Mesenchymal stem cell (in vitro differentiated cells and primary cell): ENCODE measurements around the gene PRR16.
A peak's percentile ranks its signal among the peaks of the same experiment; 100 is the strongest.

Experiments used
- DNase-seq: peaks from one replicate; pipeline ENCODE4 v3.0.0-alpha.2; 2013
- H2AFZ ChIP-seq: one replicate; pipeline ENCODE4 v1.6.1; 2013; ENCODE audit warnings: low read depth, mild to moderate bottlenecking, control low read depth, inconsistent platforms, low read length, moderate library complexity
- H2AK5ac ChIP-seq: 2 replicates; pipeline ENCODE4 v1.6.1; 2013; ENCODE audit warnings: low read length, moderate library complexity, mild to moderate bottlenecking, inconsistent platforms; ENCODE audit not compliant: severe bottlenecking
- H2BK120ac ChIP-seq: one replicate; pipeline ENCODE4 v1.6.1; 2013; ENCODE audit warnings: low read depth, mild to moderate bottlenecking, inconsistent platforms, low read length, moderate library complexity
- H2BK12ac ChIP-seq, 2 experiments: one replicate each; pipeline ENCODE4 v1.6.1; 2013; ENCODE audit warnings: inconsistent platforms in 2 of 2, low read length in 2 of 2, mild to moderate bottlenecking in 2 of 2, moderate library complexity in 2 of 2, control low read depth in 1 of 2
- H2BK15ac ChIP-seq: one replicate; pipeline ENCODE4 v1.6.1; 2013; ENCODE audit warnings: mild to moderate bottlenecking, low read depth, inconsistent platforms; ENCODE audit not compliant: poor library complexity, severe bottlenecking
- H2BK5ac ChIP-seq: 2 replicates; pipeline ENCODE4 v1.6.1; 2013; ENCODE audit warnings: low read depth, mild to moderate bottlenecking, low read length, control low read depth, inconsistent platforms; ENCODE audit not compliant: poor library complexity, severe bottlenecking
- H3K14ac ChIP-seq, 2 experiments: one replicate each; pipeline ENCODE4 v1.6.1; 2013; ENCODE audit warnings: inconsistent platforms in 2 of 2, low read length in 2 of 2, control low read depth in 1 of 2, mild to moderate bottlenecking in 1 of 2, moderate library complexity in 1 of 2
- H3K18ac ChIP-seq, 2 experiments: one replicate each; pipeline ENCODE4 v1.6.1; 2013; ENCODE audit warnings: inconsistent platforms in 2 of 2, low read length in 2 of 2, control low read depth in 1 of 2, low read depth in 1 of 2, mild to moderate bottlenecking in 1 of 2
- H3K23ac ChIP-seq, 2 experiments: one replicate each; pipeline ENCODE4 v1.6.1; 2013; ENCODE audit warnings: inconsistent platforms in 2 of 2, low read length in 2 of 2, mild to moderate bottlenecking in 2 of 2, moderate library complexity in 2 of 2, control low read depth in 1 of 2
- H3K27ac ChIP-seq: 2 replicates; pipeline ENCODE4 v1.5.1; 2013; ENCODE audit warnings: mild to moderate bottlenecking, moderate library complexity, low read length, control low read depth, inconsistent platforms; ENCODE audit not compliant: poor library complexity, severe bottlenecking
- H3K27me3 ChIP-seq, 2 experiments: 2 replicates each; pipeline versions ENCODE4 v1.6.1 to v1.7.0; 2013; ENCODE audit warnings: low read length in 2 of 2, mild to moderate bottlenecking in 2 of 2, moderate library complexity in 2 of 2, control low read depth in 1 of 2, inconsistent platforms in 1 of 2; ENCODE audit not compliant: control insufficient read depth in 1 of 2, insufficient read depth in 1 of 2
- H3K36me3 ChIP-seq, 2 experiments: 2 replicates each; pipeline versions ENCODE4 v1.6.1 to v1.7.0; 2013; ENCODE audit warnings: low read length in 2 of 2, control low read depth in 1 of 2, inconsistent platforms in 1 of 2, low read depth in 1 of 2, mild to moderate bottlenecking in 1 of 2; ENCODE audit not compliant: insufficient read depth in 2 of 2, control insufficient read depth in 1 of 2
- H3K4ac ChIP-seq, 2 experiments: one replicate each; pipeline ENCODE4 v1.6.1; 2013; ENCODE audit warnings: inconsistent platforms in 2 of 2, low read length in 2 of 2, mild to moderate bottlenecking in 2 of 2, moderate library complexity in 2 of 2, control low read depth in 1 of 2, low read depth in 1 of 2
- H3K4me1 ChIP-seq: 2 replicates; pipeline ENCODE4 v1.6.1; 2013; ENCODE audit warnings: low read depth, low read length, control low read depth; ENCODE audit not compliant: control insufficient read depth, insufficient read depth
- H3K4me2 ChIP-seq: 2 replicates; pipeline ENCODE4 v1.6.1; 2013; ENCODE audit warnings: low read length, mild to moderate bottlenecking, inconsistent platforms; ENCODE audit not compliant: poor library complexity, severe bottlenecking
- H3K4me3 ChIP-seq, 2 experiments: 2 replicates each; pipeline versions ENCODE4 v1.5.1 to v1.7.0; 2013; ENCODE audit warnings: low read length in 2 of 2, mild to moderate bottlenecking in 2 of 2, control low read depth in 1 of 2, low read depth in 1 of 2; ENCODE audit not compliant: insufficient read depth in 1 of 2
- H3K79me1 ChIP-seq: replicated peaks from 2 replicates; pipeline ENCODE4 v1.6.1; 2013; ENCODE audit warnings: mild to moderate bottlenecking, control low read depth, low read length, inconsistent platforms; ENCODE audit not compliant: poor library complexity, severe bottlenecking
- H3K9ac ChIP-seq: 2 replicates; pipeline ENCODE4 v1.7.0; 2013; ENCODE audit warnings: mild to moderate bottlenecking, low read length, moderate library complexity
- H3K9me3 ChIP-seq: 2 replicates; pipeline ENCODE4 v1.7.0; 2013; ENCODE audit warnings: mild to moderate bottlenecking, low read length; ENCODE audit not compliant: control insufficient read depth
- H4K8ac ChIP-seq: one replicate; pipeline ENCODE4 v1.6.1; 2013; ENCODE audit warnings: inconsistent platforms, mild to moderate bottlenecking, low read length, moderate library complexity
- H4K91ac ChIP-seq: one replicate; pipeline ENCODE4 v1.6.1; 2013; ENCODE audit warnings: mild to moderate bottlenecking, low read length, inconsistent platforms
- WGBS: methylation state at CpG from one replicate; pipeline ENCODE4 v1.1.7; 2013; ENCODE audit warnings: mixed read lengths; 5-methylcytosine and 5-hydroxymethylcytosine counted together

PRR16 gene

GRCh38 chr5:120677481-120677880 is 213.4 kb downstream of the PRR16 start:
- Histone ChIP-seq H3K9ac (no peak overlapping the region), H3K14ac (no peak overlapping the region), H3K18ac (no peak overlapping the region), H3K4me1 (no peaks in the 10 kb centered on the region), H4K91ac (no peak overlapping the region), H3K4me3 (no peak overlapping the region), H2AK5ac (no peak overlapping the region), H4K8ac (no peak overlapping the region), H2BK120ac (no peak overlapping the region), H3K4me2 (no peak overlapping the region), H3K4ac (no peak overlapping the region), H3K23ac (no peak overlapping the region), H3K36me3 (peaks cover 0 to 11% of the 10 kb centered on the region in 2 experiments), H3K27ac (no peak overlapping the region), H3K9me3 (no peaks in the 10 kb centered on the region), H2BK15ac (no peak overlapping the region), H3K79me1 (no peaks in the 10 kb centered on the region), H3K27me3 (no peaks in the 10 kb centered on the region), H2AFZ (no peak overlapping the region), H2BK5ac (no peak overlapping the region), H2BK12ac (no peak overlapping the region)
- DNase-seq: no peak

GRCh38 chr5:120678279-120678678 is 214.2 kb downstream of the PRR16 start:
- no peak overlapping the region for H2BK120ac ChIP-seq
- H3K79me1 ChIP-seq: no peaks in the 10 kb centered on the region
- H3K18ac ChIP-seq: no peak overlapping the region
- H3K9me3 ChIP-seq: no peaks in the 10 kb centered on the region
- H3K4ac ChIP-seq: no peak overlapping the region
- peaks cover 0 to 4% of the 10 kb centered on the region in 2 experiments for H3K36me3 ChIP-seq
- H3K27ac ChIP-seq: peak overlapping the region; percentile 4
- no peak overlapping the region for H3K23ac ChIP-seq
- no peak overlapping the region for H4K8ac ChIP-seq
- no peak overlapping the region for H2BK15ac ChIP-seq
- H2AFZ ChIP-seq: no peak overlapping the region
- no peak overlapping the region for H2BK12ac ChIP-seq
- no peak overlapping the region for H3K14ac ChIP-seq
- no peak overlapping the region for H2AK5ac ChIP-seq
- no peak overlapping the region for H3K9ac ChIP-seq
- H4K91ac ChIP-seq: no peak overlapping the region
- no peaks in the 10 kb centered on the region for H3K4me1 ChIP-seq
- no peak overlapping the region for H2BK5ac ChIP-seq
- WGBS: no CpG with 5 or more reads among the region's 1 CpG
- DNase-seq: peak; percentile 46
- H3K4me2 ChIP-seq: no peak overlapping the region
- H3K27me3 ChIP-seq: no peaks in the 10 kb centered on the region
- H3K4me3 ChIP-seq: no peak overlapping the region

GRCh38 chr5:120682851-120683250 is 218.8 kb downstream of the PRR16 start:
- Histone ChIP-seq H4K8ac (no peak overlapping the region), H3K9ac (peak overlapping the region; percentile 15), H3K18ac (no peak overlapping the region), H2BK15ac (no peak overlapping the region), H2BK120ac (no peak overlapping the region), H3K36me3 (peaks cover 0 to 19% of the 10 kb centered on the region in 2 experiments), H3K4me3 (no peak overlapping the region), H3K23ac (no peak overlapping the region), H3K14ac (no peak overlapping the region), H3K4me1 (no peaks in the 10 kb centered on the region), H3K27me3 (no peaks in the 10 kb centered on the region), H3K4me2 (no peak overlapping the region), H3K4ac (no peak overlapping the region), H3K9me3 (no peaks in the 10 kb centered on the region), H4K91ac (no peak overlapping the region), H3K79me1 (peaks cover 8% of the 10 kb centered on the region), H2BK5ac (no peak overlapping the region), H2AK5ac (no peak overlapping the region), H2BK12ac (no peak overlapping the region), H2AFZ (no peak overlapping the region), H3K27ac (peak overlapping the region; percentile 51)
- DNase-seq: peak; percentile 52
- WGBS: 4% methylated on average over 1 of the region's 2 CpGs

- Histone ChIP-seq H2AK5ac (no peak overlapping the region), H2BK15ac (no peak overlapping the region), H3K9me3 (no peaks in the 10 kb centered on the region), H3K4me1 (no peaks in the 10 kb centered on the region), H3K18ac (no peak overlapping the region), H3K4me2 (no peak overlapping the region), H3K27ac (no peak overlapping the region), H2BK120ac (no peak overlapping the region), H3K23ac (no peak overlapping the region), H2BK5ac (no peak overlapping the region), H2AFZ (no peak overlapping the region), H2BK12ac (no peak overlapping the region), H4K91ac (no peak overlapping the region), H3K4ac (no peak overlapping the region), H4K8ac (no peak overlapping the region), H3K79me1 (peaks cover 8% of the 10 kb centered on the region), H3K36me3 (peaks cover 0 to 19% of the 10 kb centered on the region in 2 experiments), H3K14ac (no peak overlapping the region), H3K4me3 (no peak overlapping the region), H3K9ac (peak overlapping the region; percentile 10), H3K27me3 (no peaks in the 10 kb centered on the region)
- DNase-seq: peak; percentile 42
Measured at GRCh38 chr5:120683580-120683979, 219.5 kb downstream of the PRR16 start.
